Measurements from ENCODE around the gene SEMA6B.

Gene SEMA6B

GRCh38 chr19:4522291-4523002 is 37.0 kb downstream of the SEMA6B start:
- H3K9me3 ChIP-seq (ENCODE audit: control insufficient read depth, insufficient read depth, low read length) = no peaks in the 10 kb centered on the region
- H3K27ac ChIP-seq (ENCODE audit: low read depth, low read length) = no peak overlapping the region
- H3K27me3 ChIP-seq (ENCODE audit: control insufficient read depth, low read length) = no peaks in the 10 kb centered on the region
- TF ChIP-seq EZH2phosphoT487 (IDR thresholded peaks at IDR 0.05; ENCODE audit: borderline replicate concordance, low read length) = no peak
- TF ChIP-seq CTCF (IDR thresholded peaks at IDR 0.05; ENCODE audit: low read depth, low read length, poor library complexity, severe bottlenecking) = no peak
- no peaks in the 10 kb centered on the region for H3K4me1 ChIP-seq (ENCODE audit: control insufficient read depth, low read length)
- no peaks in the 10 kb centered on the region for H3K36me3 ChIP-seq (ENCODE audit: control insufficient read depth, low read length)
- H3K79me2 ChIP-seq (ENCODE audit: control insufficient read depth, low read length) = no peaks in the 10 kb centered on the region
- no peak overlapping the region for H3K4me3 ChIP-seq (ENCODE audit: low read length)
- no peaks in the 10 kb centered on the region for H4K20me1 ChIP-seq (ENCODE audit: control insufficient read depth, insufficient read depth, low read depth, low read length)
- no peaks in the 10 kb centered on the region for H3F3A ChIP-seq (ENCODE audit: control insufficient read depth, insufficient read depth)
- H3K9me2 ChIP-seq (replicated peaks; ENCODE audit: control insufficient read depth, low read length) = no peaks in the 10 kb centered on the region
- no peak overlapping the region for H3K4me2 ChIP-seq (ENCODE audit: low read length)

DNA sequence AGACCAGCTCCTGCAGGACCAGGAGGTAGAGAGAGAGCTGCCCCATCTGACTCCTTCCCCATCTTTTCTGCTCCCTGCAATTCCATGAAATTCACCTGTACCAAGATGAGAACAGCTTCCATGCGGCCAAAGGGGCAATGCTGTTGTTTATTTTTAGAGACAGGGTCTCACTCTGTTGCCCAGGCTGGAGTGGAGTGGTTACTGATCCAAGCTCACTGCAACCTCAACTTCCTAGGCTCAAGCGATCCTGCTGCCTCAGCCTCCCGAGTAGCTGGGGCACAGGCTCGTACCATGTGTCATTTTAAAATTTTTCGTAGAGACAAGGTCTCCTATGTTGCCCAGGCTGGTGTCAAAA is 37.6 kb downstream of the SEMA6B start:
- H3K27me3 ChIP-seq (ENCODE audit: control insufficient read depth, low read length) = no peaks in the 10 kb centered on the region
- no peaks in the 10 kb centered on the region for H3K79me2 ChIP-seq (ENCODE audit: control insufficient read depth, low read length)
- no peak overlapping the region for H3K4me3 ChIP-seq (ENCODE audit: low read length)
- no peak overlapping the region for H3K27ac ChIP-seq (ENCODE audit: low read depth, low read length)
- TF ChIP-seq EZH2phosphoT487 (IDR thresholded peaks at IDR 0.05; ENCODE audit: borderline replicate concordance, low read length) (no peak), CTCF (IDR thresholded peaks at IDR 0.05; ENCODE audit: low read depth, low read length, poor library complexity, severe bottlenecking) (no peak)
- H4K20me1 ChIP-seq (ENCODE audit: control insufficient read depth, insufficient read depth, low read depth, low read length) = no peaks in the 10 kb centered on the region
- no peaks in the 10 kb centered on the region for H3K4me1 ChIP-seq (ENCODE audit: control insufficient read depth, low read length)
- H3K4me2 ChIP-seq (ENCODE audit: low read length) = no peak overlapping the region
- H3K9me2 ChIP-seq (replicated peaks; ENCODE audit: control insufficient read depth, low read length) = no peaks in the 10 kb centered on the region
- H3F3A ChIP-seq (ENCODE audit: control insufficient read depth, insufficient read depth) = no peaks in the 10 kb centered on the region
- H3K36me3 ChIP-seq (ENCODE audit: control insufficient read depth, low read length) = no peaks in the 10 kb centered on the region
- no peaks in the 10 kb centered on the region for H3K9me3 ChIP-seq (ENCODE audit: control insufficient read depth, insufficient read depth, low read length)

DNA sequence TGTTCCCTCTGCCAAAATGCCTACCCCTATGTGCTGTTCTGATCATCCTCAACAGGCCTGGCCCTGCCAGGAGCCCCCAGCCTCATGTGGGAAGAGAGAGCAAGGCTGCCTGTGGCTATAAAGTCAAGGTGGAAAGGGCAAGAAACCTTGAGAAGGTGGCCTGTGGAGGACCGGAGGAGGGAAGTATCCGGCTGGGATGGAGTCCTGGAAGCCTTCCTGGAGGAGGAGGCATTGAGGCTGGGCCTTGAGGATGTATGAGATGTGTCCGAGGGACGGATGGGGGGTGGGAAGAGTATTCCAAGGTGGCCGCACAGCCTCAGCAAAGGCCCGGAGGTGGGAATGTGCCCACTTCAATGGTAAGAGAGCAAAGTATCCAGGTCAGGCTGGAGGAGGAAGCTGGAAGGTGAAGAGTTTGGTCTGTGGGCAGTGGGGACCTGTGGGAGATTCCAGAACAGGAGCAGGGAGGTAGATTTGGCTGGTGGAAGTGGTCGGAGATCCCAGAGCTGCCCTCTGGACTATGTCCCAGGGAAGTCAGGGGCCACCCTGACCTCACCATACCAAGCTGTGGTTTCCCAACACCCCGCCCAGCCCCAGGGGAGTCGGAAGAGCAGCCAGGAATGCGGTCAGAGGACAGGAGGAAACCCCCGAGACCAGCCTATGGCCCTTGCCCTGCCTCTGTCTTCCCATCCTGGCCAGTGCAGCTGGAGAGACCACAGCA is 38.2 kb downstream of the SEMA6B start:
- H3K27me3 ChIP-seq (ENCODE audit: control insufficient read depth, low read length) = no peaks in the 10 kb centered on the region
- TF ChIP-seq CTCF (IDR thresholded peaks at IDR 0.05; ENCODE audit: low read depth, low read length, poor library complexity, severe bottlenecking) = no peak
- no peak for TF ChIP-seq EZH2phosphoT487 (IDR thresholded peaks at IDR 0.05; ENCODE audit: borderline replicate concordance, low read length)
- no peaks in the 10 kb centered on the region for H3K79me2 ChIP-seq (ENCODE audit: control insufficient read depth, low read length)
- no peaks in the 10 kb centered on the region for H3K9me3 ChIP-seq (ENCODE audit: control insufficient read depth, insufficient read depth, low read length)
- no peaks in the 10 kb centered on the region for H3K36me3 ChIP-seq (ENCODE audit: control insufficient read depth, low read length)
- no peaks in the 10 kb centered on the region for H4K20me1 ChIP-seq (ENCODE audit: control insufficient read depth, insufficient read depth, low read depth, low read length)
- no peak overlapping the region for H3K27ac ChIP-seq (ENCODE audit: low read depth, low read length)
- no peak overlapping the region for H3K4me3 ChIP-seq (ENCODE audit: low read length)
- H3K9me2 ChIP-seq (replicated peaks; ENCODE audit: control insufficient read depth, low read length) = no peaks in the 10 kb centered on the region
- H3F3A ChIP-seq (ENCODE audit: control insufficient read depth, insufficient read depth) = no peaks in the 10 kb centered on the region
- no peaks in the 10 kb centered on the region for H3K4me1 ChIP-seq (ENCODE audit: control insufficient read depth, low read length)
- H3K4me2 ChIP-seq (ENCODE audit: low read length) = no peak overlapping the region

Data from DOHH2 (cell line).